PFSK-1 (cell line): Measurements from ENCODE around the gene SRSF4.

ENCODE experiments used
- POLR2AphosphoS5 ChIP-seq: IDR thresholded peaks from 2 replicates; pipeline ENCODE4 v1.6.1; 2012; ENCODE audit warnings: low read depth, mild to moderate bottlenecking, control low read depth, low read length, moderate library complexity
- SIN3A ChIP-seq: IDR thresholded peaks from 2 replicates; pipeline ENCODE4 v1.6.1; 2012; ENCODE audit warnings: mild to moderate bottlenecking, low read length, moderate library complexity, borderline replicate concordance; ENCODE audit not compliant: insufficient read depth

- no peak for TF ChIP-seq POLR2AphosphoS5
- no peak for TF ChIP-seq SIN3A
Observed at GRCh38 chr1:29134695-29135028, 47.0 kb downstream of the SRSF4 start.
